Activated naive CD8-positive, alpha-beta T cell treated with anti-CD3 and anti-CD28 coated beads, Interleukin-2, amount 50 U/mL, for 24 hours (primary cell): ENCODE measurements around the gene ALS2.
"Not testable (repeated sequence)": the region's sequence is repeated elsewhere in the genome, so short reads cannot be mapped to it uniquely, and the experiment has no call there.

Source experiments
- ATAC-seq: fragments of 150-1000 bp; cut with Tn5 transposase; one replicate; pipeline ENCODE4 v1.10.0; 2021
- DNase-seq: peaks from one replicate; pipeline ENCODE4 v3.0.0; 2021
- H3K27ac Mint-ChIP-seq: one replicate; pipeline ENCODE4 v1.8.0; 2021; ENCODE audit warnings: mild to moderate bottlenecking, mixed read lengths
- H3K27me3 Mint-ChIP-seq: one replicate; pipeline ENCODE4 v1.8.0; 2021; ENCODE audit warnings: mixed read lengths
- H3K36me3 Mint-ChIP-seq: one replicate; pipeline ENCODE4 v1.8.0; 2021; ENCODE audit warnings: low read depth, mixed read lengths
- H3K4me1 Mint-ChIP-seq: one replicate; pipeline ENCODE4 v1.8.0; 2021; ENCODE audit warnings: mixed read lengths
- H3K4me3 Mint-ChIP-seq: one replicate; pipeline ENCODE4 v1.8.0; 2021; ENCODE audit warnings: mild to moderate bottlenecking, moderate library complexity, mixed read lengths
- H3K9me3 Mint-ChIP-seq: one replicate; pipeline ENCODE4 v1.8.0; 2021; ENCODE audit warnings: mixed read lengths

The ALS2 gene

DNA sequence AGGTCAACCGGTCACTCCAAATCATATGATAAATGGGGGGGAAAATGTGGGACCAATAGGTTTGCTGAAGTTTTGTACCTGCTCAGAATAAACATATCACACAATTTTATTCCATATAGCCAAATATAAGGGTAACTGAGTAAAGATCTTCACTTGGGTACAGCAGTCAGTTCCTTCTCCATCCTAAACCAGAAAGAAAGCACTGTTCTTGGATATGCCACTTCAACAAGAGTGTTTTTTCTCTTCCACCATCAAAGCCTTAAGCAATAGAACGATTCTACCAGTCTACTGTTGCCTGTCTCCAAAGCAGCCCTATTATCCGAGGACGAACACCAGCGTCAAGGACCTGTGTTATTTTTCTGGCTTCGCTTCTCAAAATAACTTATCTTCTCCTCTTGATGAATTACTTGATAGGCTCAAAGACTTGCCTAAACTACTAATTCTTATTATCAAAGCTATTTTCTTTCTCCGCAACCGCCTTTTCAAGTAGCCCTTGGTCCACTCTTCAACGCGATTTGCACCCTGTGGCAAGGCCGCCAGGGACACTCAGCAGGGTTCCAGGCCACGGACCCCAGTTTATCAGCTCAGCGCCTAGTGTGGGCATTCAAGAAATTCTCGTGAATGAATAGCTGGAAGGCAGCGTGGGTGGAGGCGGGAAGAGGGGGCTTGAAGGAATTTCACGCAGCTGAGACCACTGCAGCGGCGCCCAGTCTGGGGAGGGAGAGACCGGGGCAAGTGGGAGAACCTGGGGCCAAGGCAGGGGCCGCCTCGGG, 646 bp downstream of the ALS2 start:
- Mint-ChIP-seq H3K9me3 (no peaks in the 10 kb centered on the region), H3K27me3 (peaks cover 6% of the 10 kb centered on the region), H3K27ac (peak overlapping the region; percentile 64), H3K4me3 (peak overlapping the region; percentile 89), H3K4me1 (peaks cover 29% of the 10 kb centered on the region), H3K36me3 (no peaks in the 10 kb centered on the region)
- ATAC-seq (no peak), DNase-seq (peak; percentile 7)

DNA sequence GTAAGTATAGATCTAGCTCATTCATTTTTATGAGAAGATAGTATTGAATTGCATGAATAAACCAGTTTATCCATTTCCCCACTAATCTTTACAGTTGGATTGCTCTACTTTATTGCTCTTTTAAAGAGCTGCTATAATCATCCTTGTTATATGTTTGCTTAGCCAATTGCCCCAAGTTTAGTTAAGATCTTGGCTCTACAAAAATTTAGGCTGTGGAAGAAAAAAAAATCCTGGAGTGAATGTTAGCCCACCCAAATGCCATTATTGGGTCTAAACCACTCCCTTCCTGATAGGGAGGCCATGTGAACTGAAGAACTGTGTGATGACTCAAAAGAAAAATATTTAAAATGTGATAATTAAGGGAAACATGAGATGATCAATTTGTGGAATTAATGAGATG, 2.9 kb downstream of the ALS2 start:
- H3K27me3 Mint-ChIP-seq = peaks cover 2% of the 10 kb centered on the region
- ATAC-seq (no peak), DNase-seq (no peak)
- no peak overlapping the region for H3K4me3 Mint-ChIP-seq
- no peaks in the 10 kb centered on the region for H3K9me3 Mint-ChIP-seq
- no peaks in the 10 kb centered on the region for H3K36me3 Mint-ChIP-seq
- peaks cover 35% of the 10 kb centered on the region for H3K4me1 Mint-ChIP-seq
- no peak overlapping the region for H3K27ac Mint-ChIP-seq

DNA sequence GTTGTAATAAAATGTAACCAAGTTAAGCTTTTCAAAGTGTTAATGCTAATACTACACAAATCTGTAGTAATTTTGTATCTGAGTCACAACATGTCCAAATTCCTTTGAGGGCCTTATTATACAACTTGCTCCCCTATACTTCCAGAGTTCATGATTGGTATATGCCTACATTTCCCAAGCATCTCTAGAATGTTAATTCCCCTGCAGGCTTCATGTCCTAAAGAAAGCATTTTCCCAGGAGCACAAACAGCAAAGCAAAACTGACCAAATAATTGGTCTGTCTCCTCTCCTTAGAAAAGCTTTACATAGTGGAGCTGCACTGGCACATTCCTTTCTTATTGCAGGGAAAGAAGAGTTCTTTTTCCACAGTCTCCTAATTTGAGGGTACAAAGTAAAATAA, 3.7 kb downstream of the ALS2 start:
- no peak for ATAC-seq

DNA sequence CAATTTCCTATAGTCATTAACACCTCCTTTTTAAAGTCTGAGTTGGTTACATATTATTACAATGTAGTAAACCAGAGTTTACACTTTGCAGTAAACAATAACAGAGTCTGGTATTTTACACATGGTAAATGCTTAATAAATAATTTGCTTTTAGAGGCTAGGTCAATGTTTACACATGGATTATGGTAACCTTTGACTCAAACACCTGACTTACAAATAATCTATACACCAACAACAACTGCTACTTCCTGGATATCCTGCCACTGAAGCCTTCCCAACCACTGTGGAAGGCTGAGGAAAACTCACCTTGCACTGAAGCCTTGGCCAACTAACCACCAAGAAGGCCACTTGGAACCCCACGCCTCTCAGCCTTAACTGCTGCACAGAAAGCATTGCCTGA, 5.4 kb downstream of the ALS2 start:
- ATAC-seq (no peak), DNase-seq (no peak)
- Mint-ChIP-seq H3K4me3 (no peak overlapping the region), H3K27ac (no peak overlapping the region), H3K36me3 (no peaks in the 10 kb centered on the region), H3K9me3 (no peaks in the 10 kb centered on the region), H3K4me1 (peaks cover 24% of the 10 kb centered on the region), H3K27me3 (no peaks in the 10 kb centered on the region)

More for the DNA sequence above, 3.7 kb downstream of the ALS2 start:
- Mint-ChIP-seq H3K36me3 (no peaks in the 10 kb centered on the region), H3K27me3 (peaks cover 2% of the 10 kb centered on the region), H3K9me3 (no peaks in the 10 kb centered on the region), H3K27ac (no peak overlapping the region), H3K4me3 (no peak overlapping the region), H3K4me1 (peaks cover 33% of the 10 kb centered on the region)
- no peak for DNase-seq

GRCh38 chr2:201774546-201774945, 6.2 kb downstream of the ALS2 start:
- DNase-seq = no peak
- Mint-ChIP-seq H3K27ac (no peak overlapping the region), H3K36me3 (no peaks in the 10 kb centered on the region), H3K9me3 (no peaks in the 10 kb centered on the region), H3K4me3 (no peak overlapping the region), H3K27me3 (no peaks in the 10 kb centered on the region), H3K4me1 (peaks cover 17% of the 10 kb centered on the region)
- no peak for ATAC-seq

- DNase-seq (no peak), ATAC-seq (no peak)
- no peak overlapping the region for H3K27ac Mint-ChIP-seq
- H3K4me1 Mint-ChIP-seq = peaks cover 14% of the 10 kb centered on the region
- no peaks in the 10 kb centered on the region for H3K9me3 Mint-ChIP-seq
- no peaks in the 10 kb centered on the region for H3K36me3 Mint-ChIP-seq
- no peaks in the 10 kb centered on the region for H3K27me3 Mint-ChIP-seq
- H3K4me3 Mint-ChIP-seq = no peak overlapping the region
Observed at GRCh38 chr2:201773990-201774389, 6.7 kb downstream of the ALS2 start.

- Mint-ChIP-seq H3K4me1 (peaks cover 4% of the 10 kb centered on the region), H3K4me3 (no peak overlapping the region), H3K36me3 (peaks cover 9% of the 10 kb centered on the region), H3K9me3 (no peaks in the 10 kb centered on the region), H3K27me3 (no peaks in the 10 kb centered on the region), H3K27ac (no peak overlapping the region)
- ATAC-seq (no peak), DNase-seq (no peak)
Observed at GRCh38 chr2:201769666-201770373, 10.9 kb downstream of the ALS2 start.

GRCh38 chr2:201768918-201769317, 11.8 kb downstream of the ALS2 start:
- Mint-ChIP-seq H3K4me3 (no peak overlapping the region), H3K9me3 (no peaks in the 10 kb centered on the region), H3K27me3 (no peaks in the 10 kb centered on the region), H3K27ac (no peak overlapping the region), H3K36me3 (peaks cover 9% of the 10 kb centered on the region), H3K4me1 (no peaks in the 10 kb centered on the region)
- no peak for DNase-seq
- no peak for ATAC-seq

- Mint-ChIP-seq H3K9me3 (no peaks in the 10 kb centered on the region), H3K4me3 (no peak overlapping the region), H3K27ac (no peak overlapping the region), H3K36me3 (peaks cover 16% of the 10 kb centered on the region), H3K4me1 (no peaks in the 10 kb centered on the region), H3K27me3 (no peaks in the 10 kb centered on the region)
- no peak for DNase-seq
- ATAC-seq = no peak
Observed at GRCh38 chr2:201765799-201766198, 14.9 kb downstream of the ALS2 start.

DNA sequence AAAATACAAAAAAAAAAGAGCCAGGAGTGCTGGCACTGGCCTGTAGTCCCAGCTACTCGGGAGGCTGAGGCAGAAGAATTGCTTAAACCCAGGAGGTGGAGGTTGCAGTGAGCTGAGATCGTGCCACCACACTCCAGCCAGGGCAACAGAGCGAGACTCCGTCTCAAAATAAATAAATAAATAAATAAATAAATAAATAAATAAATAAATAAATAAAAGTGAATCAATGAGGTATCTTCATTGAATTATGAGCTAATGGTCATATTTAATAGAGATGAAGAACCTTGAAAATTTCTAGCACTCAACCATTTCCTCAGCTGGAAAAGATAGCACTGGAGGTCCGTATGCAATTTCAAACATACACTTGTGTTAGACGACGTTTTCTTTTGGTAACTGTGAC, 16.3 kb downstream of the ALS2 start:
- H3K4me1 Mint-ChIP-seq, ATAC-seq, H3K27me3 Mint-ChIP-seq, H3K4me3 Mint-ChIP-seq, DNase-seq, H3K27ac Mint-ChIP-seq, H3K9me3 Mint-ChIP-seq: not testable (repeated sequence)
- peaks cover 19% of the 10 kb centered on the region for H3K36me3 Mint-ChIP-seq

DNA sequence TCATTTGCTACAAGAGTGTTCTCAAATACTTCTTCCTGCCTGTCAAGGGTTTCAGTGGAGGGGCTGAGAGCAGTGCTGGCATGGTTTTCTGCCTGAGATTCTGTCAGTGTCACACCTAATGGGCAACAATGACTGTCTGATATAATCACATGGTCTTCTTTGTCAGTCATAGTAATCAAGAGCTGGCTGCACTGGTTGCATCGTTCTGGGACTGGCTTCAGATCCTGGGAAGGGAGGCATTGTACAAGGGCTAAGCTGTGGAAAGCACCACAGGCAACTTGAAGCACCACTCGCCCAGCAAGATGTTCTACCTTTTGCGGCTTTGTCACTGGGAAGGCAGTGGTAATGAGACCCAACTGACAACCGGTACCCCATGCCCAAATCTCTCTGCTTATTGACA, 19.6 kb downstream of the ALS2 start:
- H3K27ac Mint-ChIP-seq = no peak overlapping the region
- ATAC-seq (no peak), DNase-seq (no peak)
- H3K9me3 Mint-ChIP-seq = no peaks in the 10 kb centered on the region
- no peak overlapping the region for H3K4me3 Mint-ChIP-seq
- H3K36me3 Mint-ChIP-seq = peaks cover 19% of the 10 kb centered on the region
- H3K27me3 Mint-ChIP-seq = no peaks in the 10 kb centered on the region
- H3K4me1 Mint-ChIP-seq = no peaks in the 10 kb centered on the region

GRCh38 chr2:201759567-201759966, 21.2 kb downstream of the ALS2 start:
- ATAC-seq (no peak), DNase-seq (no peak)
- no peaks in the 10 kb centered on the region for H3K9me3 Mint-ChIP-seq
- no peak overlapping the region for H3K4me3 Mint-ChIP-seq
- H3K27me3 Mint-ChIP-seq = no peaks in the 10 kb centered on the region
- H3K4me1 Mint-ChIP-seq = no peaks in the 10 kb centered on the region
- H3K27ac Mint-ChIP-seq = no peak overlapping the region
- H3K36me3 Mint-ChIP-seq = peaks cover 16% of the 10 kb centered on the region

DNA sequence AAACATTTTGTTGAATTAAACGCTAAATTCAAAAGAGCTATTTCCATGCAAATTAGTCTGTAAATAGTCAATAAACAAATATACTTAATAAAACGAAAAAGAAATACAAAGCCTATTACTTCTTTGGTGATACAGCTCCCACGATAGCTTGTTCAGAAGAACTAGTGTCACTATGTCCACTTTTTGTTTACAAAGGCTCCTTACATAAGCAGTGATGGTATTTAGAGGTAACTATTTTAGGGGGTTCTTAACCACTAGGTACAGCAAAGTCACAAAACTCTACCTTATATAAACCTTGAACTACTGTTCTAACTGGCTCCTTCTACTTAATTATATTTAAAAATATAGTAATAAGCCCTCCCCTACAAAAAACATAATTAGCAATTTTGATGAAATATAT, 21.9 kb downstream of the ALS2 start:
- no peaks in the 10 kb centered on the region for H3K4me1 Mint-ChIP-seq
- no peaks in the 10 kb centered on the region for H3K27me3 Mint-ChIP-seq
- DNase-seq = no peak
- no peaks in the 10 kb centered on the region for H3K9me3 Mint-ChIP-seq
- H3K4me3 Mint-ChIP-seq = no peak overlapping the region
- peaks cover 16% of the 10 kb centered on the region for H3K36me3 Mint-ChIP-seq
- ATAC-seq = no peak
- no peak overlapping the region for H3K27ac Mint-ChIP-seq

GRCh38 chr2:201758234-201758633, 22.5 kb downstream of the ALS2 start:
- Mint-ChIP-seq H3K9me3 (no peaks in the 10 kb centered on the region), H3K36me3 (peaks cover 16% of the 10 kb centered on the region), H3K27me3 (no peaks in the 10 kb centered on the region), H3K27ac (no peak overlapping the region), H3K4me1 (no peaks in the 10 kb centered on the region), H3K4me3 (no peak overlapping the region)
- ATAC-seq (no peak), DNase-seq (no peak)

GRCh38 chr2:201754717-201755415, 25.9 kb downstream of the ALS2 start:
- Mint-ChIP-seq H3K4me3 (no peak overlapping the region), H3K27ac (no peak overlapping the region), H3K27me3 (no peaks in the 10 kb centered on the region), H3K36me3 (peaks cover 9% of the 10 kb centered on the region), H3K9me3 (no peaks in the 10 kb centered on the region), H3K4me1 (no peaks in the 10 kb centered on the region)
- no peak for ATAC-seq
- DNase-seq = no peak
